Measurements from ENCODE around the gene ZHX3. TPM values are rescaled to one million over a fixed set of nuclear protein-coding genes. Genes with fewer than 3 reads are reported as not detected.

The ZHX3 gene
- total and polyA plus RNA-seq, 9 of the 15 experiments (the other 6 are each of a cell fraction or from before 2014, with no cell fraction given): 0.80 to 14.6 (median 4.9) TPM

DNA sequence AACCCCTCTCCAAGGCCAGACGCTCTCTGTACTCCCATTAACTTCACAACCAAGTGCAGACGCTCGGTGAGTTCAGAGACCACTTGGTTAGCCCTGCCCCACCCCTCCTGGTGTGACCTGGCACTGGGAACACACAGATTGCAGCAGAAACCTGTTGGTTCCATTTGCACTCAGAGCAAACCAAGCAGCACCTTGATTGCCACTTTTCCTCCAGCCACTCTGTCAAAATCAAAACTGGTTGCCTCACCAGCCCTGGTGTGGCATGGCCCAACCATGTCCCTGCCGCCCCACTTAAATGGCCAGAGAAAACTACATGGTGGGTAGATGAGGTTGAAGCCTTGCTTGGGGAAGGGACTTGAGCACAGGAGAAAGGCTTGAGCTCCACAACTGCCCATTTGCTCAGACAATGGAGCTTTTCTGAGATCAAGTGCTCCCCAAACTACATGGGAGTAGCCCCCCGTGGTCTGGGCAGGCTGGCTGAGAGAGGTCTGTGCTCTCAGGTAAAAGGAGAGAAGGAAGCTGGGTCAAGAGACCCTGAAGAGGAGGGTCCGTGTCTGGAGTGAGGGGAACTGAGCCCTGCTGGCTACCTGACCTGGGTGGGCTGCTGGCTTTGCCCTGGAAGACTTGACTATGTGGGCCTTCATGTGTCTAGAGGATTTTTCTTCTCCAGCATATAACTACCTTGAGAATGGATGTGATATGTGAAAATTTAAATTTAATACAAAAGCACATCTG, 136.8 kb downstream of the ZHX3 start:
- Histone ChIP-seq H3K4me3 (no peak overlapping the region), H3K79me2 (ENCODE audit: control insufficient read depth, insufficient read depth, low read length) (no peaks in the 10 kb centered on the region), H2AFZ (ENCODE audit: low read depth, low read length) (no peak overlapping the region), H3K27ac (ENCODE audit: extremely low read depth, low read depth, low read length) (no peak overlapping the region), H3K27me3 (ENCODE audit: control insufficient read depth in 2 of 2, insufficient read depth in 2 of 2, low read length in 2 of 2) (no peaks in the 10 kb centered on the region), H3K36me3 (ENCODE audit: control insufficient read depth, insufficient read depth, low read length) (peaks cover 16% of the 10 kb centered on the region; the same call in 2 of the 3 replicates), H3K9me1 (ENCODE audit: control insufficient read depth, insufficient read depth, low read length) (no peaks in the 10 kb centered on the region), H3K9me3 (replicated peaks; ENCODE audit: control insufficient read depth, insufficient read depth, low read depth, low read length) (no peaks in the 10 kb centered on the region), H3K9ac (ENCODE audit: insufficient read depth in 1 of 2, low read depth in 2 of 2, low read length in 2 of 2) (no peak overlapping the region), H3K4me2 (ENCODE audit: insufficient read depth, low read length) (no peak overlapping the region), H3K4me1 (replicated peaks in 1 of 2; ENCODE audit: control insufficient read depth in 2 of 2, insufficient read depth in 2 of 2, low read length in 2 of 2) (no peaks in the 10 kb centered on the region), H4K20me1 (replicated peaks; ENCODE audit: control insufficient read depth, insufficient read depth, low read length) (no peaks in the 10 kb centered on the region; the same call in 1 of the 2 replicates)
- FAIRE-seq (no peak), DNase-seq (ENCODE audit: extremely low read depth in 1 of 4, low spot score in 3 of 4) (no peak), ATAC-seq (no peak)
- 58% methylated on average over 6 of the region's 6 CpGs for WGBS (ENCODE audit: insufficient coverage, low coverage, missing lambda C conversion rate)
- ChIA-PET POLR2A (interaction anchor here (0.7 kb wide), 1 partner anchor 31 kb away, joined by 3 read pairs; no protein-coding TSS in a partner anchor), CTCF (ENCODE audit: low intra/inter-chr PET ratio) (interaction anchor here (0.7 kb wide), 1 partner anchor 11 kb away, joined by 3 read pairs; no protein-coding TSS in a partner anchor)
- intact Hi-C loops (cut with micrococcal nuclease) (no loop called here), in situ Hi-C loops (cut with MboI) (no loop called here)
- TF ChIP-seq RAD51 (IDR thresholded peaks at IDR 0.05; ENCODE audit: borderline replicate concordance, low read depth): no peak
- TF ChIP-seq JUND (IDR thresholded peaks at IDR 0.05; ENCODE audit: borderline replicate concordance, low read depth, low read length): no peak
- no peak for TF ChIP-seq JUND (tag; IDR thresholded peaks at IDR 0.05; ENCODE audit: borderline replicate concordance, low read depth, low read length)
- no peak for TF ChIP-seq CBX1 (IDR thresholded peaks at IDR 0.05; ENCODE audit: low read depth)
- no peak for TF ChIP-seq ZNF263 (CRISPR knock-in tag; IDR thresholded peaks at IDR 0.05; ENCODE audit: borderline replicate concordance)
- no peak for TF ChIP-seq MEIS2 (IDR thresholded peaks at IDR 0.05; ENCODE audit: partially characterized antibody)
- no peak for TF ChIP-seq RBBP5 (IDR thresholded peaks at IDR 0.05; ENCODE audit: borderline replicate concordance, insufficient read depth, low read length, poor library complexity, severe bottlenecking)
- no peak for TF ChIP-seq ZC3H11A (IDR thresholded peaks at IDR 0.05; ENCODE audit: low read depth, low read length)
- no peak for TF ChIP-seq ZNF224 (CRISPR knock-in tag; IDR thresholded peaks at IDR 0.05)
- TF ChIP-seq CXXC5 (CRISPR knock-in tag; IDR thresholded peaks at IDR 0.05): no peak
- TF ChIP-seq, protein P1, sequence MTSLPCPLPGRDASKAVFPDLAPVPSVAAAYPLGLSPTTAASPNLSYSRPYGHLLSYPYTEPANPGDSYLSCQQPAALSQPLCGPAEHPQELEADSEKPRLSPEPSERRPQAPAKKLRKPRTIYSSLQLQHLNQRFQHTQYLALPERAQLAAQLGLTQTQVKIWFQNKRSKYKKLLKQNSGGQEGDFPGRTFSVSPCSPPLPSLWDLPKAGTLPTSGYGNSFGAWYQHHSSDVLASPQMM (CRISPR knock-in tag; IDR thresholded peaks at IDR 0.05): no peak
- TF ChIP-seq NCOA2 (IDR thresholded peaks at IDR 0.05; ENCODE audit: partially characterized antibody in 2 of 2): no peak
- no peak for TF ChIP-seq ZNF3 (CRISPR knock-in tag; IDR thresholded peaks at IDR 0.05)
- TF ChIP-seq, protein P2, sequence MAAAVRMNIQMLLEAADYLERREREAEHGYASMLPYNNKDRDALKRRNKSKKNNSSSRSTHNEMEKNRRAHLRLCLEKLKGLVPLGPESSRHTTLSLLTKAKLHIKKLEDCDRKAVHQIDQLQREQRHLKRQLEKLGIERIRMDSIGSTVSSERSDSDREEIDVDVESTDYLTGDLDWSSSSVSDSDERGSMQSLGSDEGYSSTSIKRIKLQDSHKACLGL (CRISPR knock-in tag; IDR thresholded peaks at IDR 0.05; ENCODE audit: borderline replicate concordance, poor library complexity, severe bottlenecking): no peak
- no peak for TF ChIP-seq STAG1 (CRISPR knock-in tag; IDR thresholded peaks at IDR 0.05; ENCODE audit: borderline replicate concordance)
- no peak for TF ChIP-seq NFIC (IDR thresholded peaks at IDR 0.05)
- no peak for TF ChIP-seq PRMT5 (CRISPR knock-in tag; IDR thresholded peaks at IDR 0.05)
- TF ChIP-seq, protein P3, sequence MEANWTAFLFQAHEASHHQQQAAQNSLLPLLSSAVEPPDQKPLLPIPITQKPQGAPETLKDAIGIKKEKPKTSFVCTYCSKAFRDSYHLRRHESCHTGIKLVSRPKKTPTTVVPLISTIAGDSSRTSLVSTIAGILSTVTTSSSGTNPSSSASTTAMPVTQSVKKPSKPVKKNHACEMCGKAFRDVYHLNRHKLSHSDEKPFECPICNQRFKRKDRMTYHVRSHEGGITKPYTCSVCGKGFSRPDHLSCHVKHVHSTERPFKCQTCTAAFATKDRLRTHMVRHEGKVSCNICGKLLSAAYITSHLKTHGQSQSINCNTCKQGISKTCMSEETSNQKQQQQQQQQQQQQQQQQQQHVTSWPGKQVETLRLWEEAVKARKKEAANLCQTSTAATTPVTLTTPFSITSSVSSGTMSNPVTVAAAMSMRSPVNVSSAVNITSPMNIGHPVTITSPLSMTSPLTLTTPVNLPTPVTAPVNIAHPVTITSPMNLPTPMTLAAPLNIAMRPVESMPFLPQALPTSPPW (CRISPR knock-in tag; IDR thresholded peaks at IDR 0.05): no peak
- BruUV-seq (replicated peaks): no TSS peak
